A673 (cell line): ENCODE measurements around the gene MLF2.

Experiments
- CTCF ChIP-seq: fragments of 300-800, 200-600 bp; sonication (generic); conservative IDR thresholded peaks from 2 replicates; pipeline ENCODE4 v1.5.1; 2017; ENCODE audit warnings: low read depth, mild to moderate bottlenecking, antibody characterized with exemption, low read length, moderate library complexity, mixed read lengths
- EZH2 ChIP-seq: fragments of 200-600 bp; sonication (generic); IDR thresholded peaks from 2 replicates; pipeline ENCODE4 v1.6.1; 2017; ENCODE audit warnings: borderline replicate concordance, low read depth, mild to moderate bottlenecking, mixed read lengths, antibody characterized with exemption, low read length; ENCODE audit not compliant: poor library complexity, severe bottlenecking

DNA sequence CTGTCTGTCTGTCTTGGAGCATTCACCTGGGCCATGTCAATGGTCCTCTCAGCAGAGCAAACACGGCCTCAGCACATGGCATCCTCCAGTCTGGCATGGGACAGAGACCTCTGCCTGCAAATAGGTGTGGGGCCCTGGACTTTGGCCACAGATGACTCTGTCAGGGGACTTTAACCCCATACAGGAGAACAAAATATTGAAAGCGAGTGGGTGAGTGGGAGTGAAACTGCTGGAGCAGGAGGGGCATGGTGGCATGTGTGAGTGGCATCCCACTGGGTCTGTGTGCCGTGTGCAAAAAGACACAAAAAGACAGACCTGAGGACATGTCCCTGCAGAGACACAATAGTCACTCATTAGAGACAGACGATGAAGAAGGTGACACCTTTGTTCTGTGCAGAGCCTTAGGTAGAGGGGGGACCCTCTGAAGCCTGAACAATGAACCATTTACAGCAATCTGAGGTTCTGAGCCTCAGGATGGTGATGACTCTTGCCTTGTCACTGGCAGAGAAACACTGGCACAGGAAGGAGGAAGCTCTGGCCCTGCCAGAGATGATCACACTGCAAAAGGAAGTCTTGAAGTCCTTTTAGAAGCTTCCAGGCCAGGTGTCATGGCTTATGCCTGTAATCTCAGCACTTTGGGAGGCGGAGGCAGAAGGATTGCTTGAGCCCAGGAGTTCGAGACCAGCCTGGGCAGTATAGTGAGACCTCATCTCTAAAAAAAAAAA lies 26.9 kb upstream of the MLF2 start:
- TF ChIP-seq CTCF: no peak
- no peak for TF ChIP-seq EZH2
